Breast epithelium (tissue), 4 donors: ENCODE data around the gene KCNIP3. TPM values are rescaled to one million over a fixed set of nuclear protein-coding genes. Genes with fewer than 3 reads are reported as not detected.

ENCODE experiments used
- DNase-seq, 2 donors: peaks; one replicate each; pipeline ENCODE4 v3.0.0-alpha.2; 2019; ENCODE audit warnings: low spot score in 2 of 2
- H3K27ac ChIP-seq, 2 donors: fragments of 200-600 bp; sonication (generic) in 1 of 2; one replicate each; pipeline ENCODE4 v1.5.1; 2016 to 2019; ENCODE audit warnings: mild to moderate bottlenecking in 1 of 2
- H3K27me3 ChIP-seq, 2 donors: fragments of 200-600 bp; sonication (generic) in 1 of 2; one replicate each; pipeline versions ENCODE4 v1.5.1 to v1.6.0; 2017 to 2019; ENCODE audit warnings: control low read depth in 1 of 2, mild to moderate bottlenecking in 1 of 2
- H3K36me3 ChIP-seq: fragments of 200-600 bp; one replicate; pipeline ENCODE4 v1.5.1; 2019
- H3K4me1 ChIP-seq, 2 donors: fragments of 200-600 bp; sonication (generic); one replicate each; pipeline ENCODE4 v1.5.1; 2016 to 2019; ENCODE audit warnings: control low read depth in 1 of 2
- H3K4me3 ChIP-seq, 3 donors: fragments of 200-600 bp; sonication (generic); 1 replicate in 2 of 3; 2 replicates in 1 of 3; pipeline ENCODE4 v1.5.1; 2016 to 2019; ENCODE audit warnings: mild to moderate bottlenecking in 3 of 3, moderate library complexity in 2 of 3
- H3K9me3 ChIP-seq, 2 donors: fragments of 200-600 bp; sonication (generic) in 1 of 2; one replicate each; pipeline ENCODE4 v1.5.1; 2016 to 2019; ENCODE audit warnings: control low read depth in 1 of 2
- POLR2A ChIP-seq: fragments of 450-650 bp; IDR thresholded peaks from one replicate; pipeline ENCODE4 v1.6.1; 2016; ENCODE audit warnings: antibody characterized with exemption, mild to moderate bottlenecking, moderate library complexity
- POLR2AphosphoS5 ChIP-seq, 3 donors: sonication (generic); formaldehyde crosslinking; IDR thresholded peaks; one replicate each; pipeline ENCODE4 v1.6.1; 2017; ENCODE audit warnings: antibody characterized with exemption in 3 of 3
- intact Hi-C: fragments of 100-400 bp; cut with DNase I; formaldehyde crosslinking; loops from one replicate; pipeline ENCODE4 v1.15.1; 2023; ENCODE audit warnings: low total_unique reads
- total RNA-seq, 3 donors: library from RNA; depleted of rRNA; stranded (reverse); fragments of >200 nt; gene quantifications; one replicate each; pipeline ENCODE4 v1.1.0, GENCODE V29; 2016
- TF ChIP-seq, protein P1 (sequence below), 3 donors: fragments of 450-650 bp; IDR thresholded peaks; one replicate each; pipeline ENCODE4 v1.5.1; 2016 to 2017; ENCODE audit warnings: antibody characterized with exemption in 3 of 3, mild to moderate bottlenecking in 3 of 3, moderate library complexity in 3 of 3

The KCNIP3 gene
- total RNA-seq, 3 donors from 2014 or later, result 14.4 to 30.1 (median 15.1) TPM

DNA sequence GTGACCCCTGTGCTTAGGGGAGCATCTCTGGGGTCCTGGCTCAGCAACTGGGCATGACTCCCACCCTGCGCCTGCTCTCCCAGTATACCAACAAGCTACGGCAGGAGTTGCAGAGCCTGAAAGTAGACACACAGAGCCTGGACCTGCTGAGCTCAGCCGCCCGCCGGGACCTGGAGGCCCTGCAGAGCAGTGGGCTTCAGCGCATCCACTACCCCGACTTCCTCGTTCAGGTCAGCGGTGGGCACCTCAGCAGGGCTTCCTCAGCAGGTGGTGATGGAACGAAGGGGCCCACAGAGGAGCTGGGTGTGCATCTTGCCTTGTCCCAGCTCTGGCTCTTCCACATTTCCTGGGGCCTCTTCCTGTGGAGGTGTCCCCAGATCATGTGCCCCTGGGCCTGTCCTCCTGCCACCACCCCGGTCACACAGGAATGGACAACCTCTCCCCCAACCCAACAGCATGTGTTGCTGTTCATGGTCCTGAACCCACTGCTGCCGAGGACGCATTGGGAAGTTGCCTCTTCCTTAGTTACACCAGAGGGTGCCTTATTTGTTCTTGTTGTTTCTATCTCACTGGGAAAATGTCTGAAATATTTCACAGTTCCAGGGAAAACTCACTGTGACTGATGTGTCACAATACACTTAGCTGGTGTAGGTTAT, 12.1 kb upstream of the KCNIP3 start:
- Histone ChIP-seq H3K36me3 (no peaks in the 10 kb centered on the region), H3K27me3 (no peaks in the 10 kb centered on the region), H3K4me1 (no peaks in the 10 kb centered on the region), H3K9me3 (peaks cover 0 to 5% of the 10 kb centered on the region in 2 donors), H3K27ac (no peak overlapping the region), H3K4me3 (no peak overlapping the region)
- no peak for DNase-seq
- no peak for TF ChIP-seq POLR2AphosphoS5 (IDR thresholded peaks at IDR 0.05)
- no peak for TF ChIP-seq POLR2A
- TF ChIP-seq, protein P1, sequence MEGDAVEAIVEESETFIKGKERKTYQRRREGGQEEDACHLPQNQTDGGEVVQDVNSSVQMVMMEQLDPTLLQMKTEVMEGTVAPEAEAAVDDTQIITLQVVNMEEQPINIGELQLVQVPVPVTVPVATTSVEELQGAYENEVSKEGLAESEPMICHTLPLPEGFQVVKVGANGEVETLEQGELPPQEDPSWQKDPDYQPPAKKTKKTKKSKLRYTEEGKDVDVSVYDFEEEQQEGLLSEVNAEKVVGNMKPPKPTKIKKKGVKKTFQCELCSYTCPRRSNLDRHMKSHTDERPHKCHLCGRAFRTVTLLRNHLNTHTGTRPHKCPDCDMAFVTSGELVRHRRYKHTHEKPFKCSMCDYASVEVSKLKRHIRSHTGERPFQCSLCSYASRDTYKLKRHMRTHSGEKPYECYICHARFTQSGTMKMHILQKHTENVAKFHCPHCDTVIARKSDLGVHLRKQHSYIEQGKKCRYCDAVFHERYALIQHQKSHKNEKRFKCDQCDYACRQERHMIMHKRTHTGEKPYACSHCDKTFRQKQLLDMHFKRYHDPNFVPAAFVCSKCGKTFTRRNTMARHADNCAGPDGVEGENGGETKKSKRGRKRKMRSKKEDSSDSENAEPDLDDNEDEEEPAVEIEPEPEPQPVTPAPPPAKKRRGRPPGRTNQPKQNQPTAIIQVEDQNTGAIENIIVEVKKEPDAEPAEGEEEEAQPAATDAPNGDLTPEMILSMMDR (IDR thresholded peaks at IDR 0.05), result no peak
- intact Hi-C loops, result no loop called here

DNA sequence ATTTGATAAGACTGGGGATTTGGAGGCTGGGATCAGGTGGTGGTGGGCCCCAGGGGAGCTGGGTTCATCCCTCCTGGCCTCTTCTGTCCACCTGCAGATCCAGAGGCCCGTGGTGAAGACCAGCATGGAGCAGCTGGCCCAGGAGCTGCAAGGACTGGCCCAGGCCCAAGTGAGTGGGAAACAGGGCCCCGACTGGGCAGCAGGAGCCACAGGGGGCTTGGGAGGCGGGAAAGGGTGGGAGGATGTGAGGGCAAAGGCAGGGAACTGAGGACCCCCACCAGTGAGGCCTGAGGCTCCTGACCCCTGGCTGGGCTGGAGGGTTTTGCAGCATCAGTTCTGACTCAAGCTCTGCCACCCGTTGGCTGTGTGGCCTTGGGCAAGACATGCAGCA, 11.6 kb upstream of the KCNIP3 start:
- intact Hi-C loops, result no loop called here
- H3K4me3 ChIP-seq, result no peak overlapping the region
- no peaks in the 10 kb centered on the region for H3K36me3 ChIP-seq
- H3K9me3 ChIP-seq, result peaks cover 4 to 10% of the 10 kb centered on the region in 2 donors
- no peak for DNase-seq
- H3K4me1 ChIP-seq, result no peaks in the 10 kb centered on the region
- H3K27me3 ChIP-seq, result no peaks in the 10 kb centered on the region
- no peak overlapping the region for H3K27ac ChIP-seq
- no peak for TF ChIP-seq POLR2AphosphoS5 (IDR thresholded peaks at IDR 0.05)
- TF ChIP-seq, protein P1 (IDR thresholded peaks at IDR 0.05), result no peak
- no peak for TF ChIP-seq POLR2A

DNA sequence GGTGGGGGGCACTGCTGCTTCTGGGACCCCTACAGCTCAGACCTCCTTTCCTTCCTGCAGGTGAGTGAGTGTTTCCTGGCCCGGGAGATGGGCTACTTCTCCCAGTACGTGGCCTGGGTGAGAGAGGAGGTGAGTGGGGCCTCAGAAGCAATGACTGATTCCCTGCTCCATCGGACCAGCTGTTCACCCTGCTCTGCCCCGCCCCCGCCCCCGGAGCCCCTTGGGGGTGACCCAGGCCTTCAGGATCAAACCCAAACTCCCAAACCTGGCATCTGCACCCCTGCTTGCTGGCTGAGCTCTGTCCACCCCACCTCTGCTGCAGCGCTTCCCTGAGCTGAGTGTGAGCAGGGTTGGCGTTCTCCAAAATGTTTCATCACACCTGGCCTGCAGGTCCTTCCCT, 9.8 kb upstream of the KCNIP3 start:
- no peaks in the 10 kb centered on the region for H3K27me3 ChIP-seq
- peaks cover 10 to 16% of the 10 kb centered on the region in 2 donors for H3K9me3 ChIP-seq
- no peak overlapping the region for H3K27ac ChIP-seq
- H3K4me3 ChIP-seq, result no peak overlapping the region
- DNase-seq, result no peak
- TF ChIP-seq POLR2AphosphoS5 (IDR thresholded peaks at IDR 0.05) (no peak), POLR2A (no peak)
- TF ChIP-seq, protein P1 (IDR thresholded peaks at IDR 0.05), result no peak
- no peaks in the 10 kb centered on the region for H3K36me3 ChIP-seq
- no peaks in the 10 kb centered on the region for H3K4me1 ChIP-seq
- intact Hi-C loops, result no loop called here

DNA sequence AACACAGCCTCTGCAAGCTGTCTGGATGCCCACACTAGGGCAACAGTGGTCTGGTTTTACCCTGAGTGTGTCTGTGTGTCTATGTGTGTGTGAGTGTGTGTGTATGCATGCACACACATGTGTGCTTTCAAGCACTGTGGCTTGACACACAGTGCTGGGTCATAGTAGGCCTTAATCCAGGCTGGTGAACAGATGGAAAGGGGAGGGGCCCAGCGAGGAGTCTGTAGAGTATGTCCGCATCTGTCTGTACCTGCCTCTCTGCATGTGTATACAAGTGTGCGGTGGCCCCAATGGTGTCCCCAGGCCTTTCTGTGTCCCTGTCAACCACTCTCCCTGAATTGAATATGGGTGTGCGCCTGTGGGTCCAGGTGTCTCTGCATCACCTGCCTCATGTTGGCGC, 9.3 kb upstream of the KCNIP3 start:
- TF ChIP-seq, protein P1 (IDR thresholded peaks at IDR 0.05), result no peak
- TF ChIP-seq POLR2A (no peak), POLR2AphosphoS5 (IDR thresholded peaks at IDR 0.05) (no peak)

DNA sequence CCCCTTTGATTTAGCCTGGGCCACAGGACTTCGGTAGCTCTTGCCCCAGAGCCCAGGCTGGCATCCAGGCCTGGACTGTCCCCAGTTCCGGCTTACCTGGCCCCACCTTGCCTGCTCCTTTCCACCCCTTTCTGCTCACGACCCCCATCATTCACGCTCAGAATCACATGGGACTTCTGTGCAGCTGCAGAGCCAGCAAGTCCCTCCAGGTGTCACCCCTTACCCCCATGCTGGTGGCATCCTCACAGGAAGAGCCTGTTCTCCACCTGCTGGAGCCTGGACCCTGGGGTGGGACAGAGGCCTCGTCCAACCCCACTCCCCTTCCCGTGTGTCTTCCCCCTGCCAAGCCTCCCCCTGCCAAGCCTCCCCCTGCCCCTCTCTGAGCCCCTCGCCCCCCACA, 7.9 kb upstream of the KCNIP3 start:
- no peak overlapping the region for H3K4me3 ChIP-seq
- H3K36me3 ChIP-seq, result no peaks in the 10 kb centered on the region
- TF ChIP-seq POLR2AphosphoS5 (IDR thresholded peaks at IDR 0.05) (no peak), POLR2A (no peak)
- TF ChIP-seq, protein P1 (IDR thresholded peaks at IDR 0.05), result no peak
- no peaks in the 10 kb centered on the region for H3K27me3 ChIP-seq
- intact Hi-C loops, result no loop called here
- H3K4me1 ChIP-seq, result no peaks in the 10 kb centered on the region
- H3K27ac ChIP-seq, result no peak overlapping the region
- DNase-seq, result no peak
- peaks cover 10 to 16% of the 10 kb centered on the region in 2 donors for H3K9me3 ChIP-seq

More for the DNA sequence above, 9.3 kb upstream of the KCNIP3 start:
- Histone ChIP-seq H3K4me1 (no peaks in the 10 kb centered on the region), H3K27ac (no peak overlapping the region), H3K36me3 (no peaks in the 10 kb centered on the region), H3K4me3 (no peak overlapping the region), H3K27me3 (no peaks in the 10 kb centered on the region), H3K9me3 (peaks cover 10 to 16% of the 10 kb centered on the region in 2 donors)
- intact Hi-C loops, result no loop called here
- no peak for DNase-seq
